Measurements from ENCODE around the gene HDAC3. TPM values are rescaled to one million over a fixed set of nuclear protein-coding genes. Genes with fewer than 3 reads are reported as not detected.

The HDAC3 gene
- total RNA-seq, 1 donor from 2014 or later = 42.1 TPM

GRCh38 chr5:141665995-141666940 is 29.6 kb upstream of the HDAC3 start:
- no peak for ATAC-seq
- intact Hi-C loops (cut with DNase I) = no loop called here
- H3K36me3 ChIP-seq = peaks cover 7% of the 10 kb centered on the region
- H3K9me3 ChIP-seq = no peaks in the 10 kb centered on the region
- no peaks in the 10 kb centered on the region for H3K4me1 ChIP-seq
- no peak overlapping the region for H3K27ac ChIP-seq
- TF ChIP-seq CTCF (IDR thresholded peaks at IDR 0.05) = no peak
- DNase-seq = no peak
- H3K27me3 ChIP-seq = no peaks in the 10 kb centered on the region
- H3K4me3 ChIP-seq = no peak overlapping the region

- no peaks in the 10 kb centered on the region for H3K27me3 ChIP-seq
- no peak overlapping the region for H3K4me3 ChIP-seq
- peak; percentile 95 for TF ChIP-seq CTCF (IDR thresholded peaks at IDR 0.05)
- intact Hi-C loops (cut with DNase I) = no loop called here
- DNase-seq (peak; percentile 89), ATAC-seq (peak; percentile 99)
- H3K27ac ChIP-seq = no peak overlapping the region
- peaks cover 7% of the 10 kb centered on the region for H3K36me3 ChIP-seq
- no peaks in the 10 kb centered on the region for H3K9me3 ChIP-seq
- H3K4me1 ChIP-seq = no peaks in the 10 kb centered on the region
Observed at GRCh38 chr5:141664733-141665461, 28.2 kb upstream of the HDAC3 start.

GRCh38 chr5:141663506-141663905 is 26.9 kb upstream of the HDAC3 start:
- no peaks in the 10 kb centered on the region for H3K4me1 ChIP-seq
- TF ChIP-seq CTCF (IDR thresholded peaks at IDR 0.05) = no peak
- H3K27ac ChIP-seq = no peak overlapping the region
- no peak for ATAC-seq
- no peak overlapping the region for H3K4me3 ChIP-seq
- no peak for DNase-seq
- intact Hi-C loops (cut with DNase I) = no loop called here
- H3K27me3 ChIP-seq = no peaks in the 10 kb centered on the region
- H3K36me3 ChIP-seq = peaks cover 7% of the 10 kb centered on the region
- no peaks in the 10 kb centered on the region for H3K9me3 ChIP-seq

GRCh38 chr5:141662028-141662427 is 25.4 kb upstream of the HDAC3 start:
- no peak overlapping the region for H3K4me3 ChIP-seq
- no peak for TF ChIP-seq CTCF (IDR thresholded peaks at IDR 0.05)
- no peak overlapping the region for H3K27ac ChIP-seq
- intact Hi-C loops (cut with DNase I) = no loop called here
- no peak for ATAC-seq
- H3K36me3 ChIP-seq = peaks cover 15% of the 10 kb centered on the region
- no peaks in the 10 kb centered on the region for H3K27me3 ChIP-seq
- H3K9me3 ChIP-seq = no peaks in the 10 kb centered on the region
- DNase-seq = peak; percentile 27
- H3K4me1 ChIP-seq = no peaks in the 10 kb centered on the region

- intact Hi-C loops (cut with DNase I) = no loop called here
- no peaks in the 10 kb centered on the region for H3K4me1 ChIP-seq
- H3K27ac ChIP-seq = no peak overlapping the region
- H3K4me3 ChIP-seq = no peak overlapping the region
- DNase-seq (peak; percentile 31), ATAC-seq (no peak)
- H3K27me3 ChIP-seq = no peaks in the 10 kb centered on the region
- no peaks in the 10 kb centered on the region for H3K9me3 ChIP-seq
- peaks cover 12% of the 10 kb centered on the region for H3K36me3 ChIP-seq
- TF ChIP-seq CTCF (IDR thresholded peaks at IDR 0.05) = no peak
Observed at GRCh38 chr5:141657937-141658545, 21.4 kb upstream of the HDAC3 start.
